Keratinocyte (primary cell): ENCODE measurements around the gene TMIGD2. TPM values are rescaled to one million over a fixed set of nuclear protein-coding genes. Genes with fewer than 3 reads are reported as not detected.

ENCODE experiments used
- DNase-seq: peaks from one replicate; pipeline ENCODE4 v3.0.0-alpha.2; 2011; ENCODE audit warnings: low read depth, missing footprints, low spot score
- FAIRE-seq: peaks from 2 replicates; lab custom pipeline; 2011; peaks lifted over from hg19 to GRCh38; lab: Jason Lieb, UNC
- H2AFZ ChIP-seq: 2 replicates; pipeline ENCODE4 v1.6.0; 2012; ENCODE audit warnings: low read length, control low read depth, inconsistent platforms; ENCODE audit not compliant: control insufficient read depth
- H3K27ac ChIP-seq: 2 replicates; pipeline ENCODE4 v1.5.1; 2011; ENCODE audit warnings: low read length; ENCODE audit not compliant: control insufficient read depth, insufficient read depth
- H3K27me3 ChIP-seq: 3 replicates; pipeline ENCODE4 v1.6.0; 2011; ENCODE audit warnings: low read length; ENCODE audit not compliant: control insufficient read depth, insufficient read depth; ENCODE audit errors: extremely low read depth
- H3K36me3 ChIP-seq, 2 experiments: 2 replicates in 1 of 2; 3 replicates in 1 of 2; pipeline ENCODE4 v1.5.1; 2011; ENCODE audit warnings: low read length in 2 of 2, mild to moderate bottlenecking in 1 of 2; ENCODE audit not compliant: control insufficient read depth in 2 of 2, insufficient read depth in 2 of 2; ENCODE audit errors: extremely low read depth in 1 of 2
- H3K4me1 ChIP-seq: 3 replicates; pipeline ENCODE4 v1.5.1; 2011; ENCODE audit warnings: low read length; ENCODE audit not compliant: control insufficient read depth, insufficient read depth; ENCODE audit errors: extremely low read depth
- H3K4me2 ChIP-seq: 3 replicates; pipeline ENCODE4 v1.6.0; 2011; ENCODE audit warnings: low read depth, low read length; ENCODE audit not compliant: control insufficient read depth, insufficient read depth; ENCODE audit errors: extremely low read depth
- H3K4me3 ChIP-seq, 3 experiments: fragments of 200-600 bp in 1 of 3; sonication (generic) in 1 of 3; 2 replicates in 2 of 3; 3 replicates in 1 of 3; pipeline ENCODE4 v1.5.1; 2011 to 2016; ENCODE audit warnings: low read length in 3 of 3, mild to moderate bottlenecking in 3 of 3, control low read depth in 2 of 3, inconsistent platforms in 1 of 3, low read depth in 1 of 3, mixed read lengths in 1 of 3, mixed run types in 1 of 3, moderate library complexity in 1 of 3; ENCODE audit not compliant: control insufficient read depth in 2 of 3, insufficient read depth in 2 of 3; ENCODE audit errors: extremely low read depth in 1 of 3
- H3K79me2 ChIP-seq: 2 replicates; pipeline ENCODE4 v1.6.0; 2012; ENCODE audit warnings: low read length; ENCODE audit not compliant: control insufficient read depth, insufficient read depth
- H3K9ac ChIP-seq: 3 replicates; pipeline ENCODE4 v1.6.0; 2011; ENCODE audit warnings: low read length; ENCODE audit not compliant: control insufficient read depth, insufficient read depth; ENCODE audit errors: extremely low read depth
- H3K9me1 ChIP-seq: 3 replicates; pipeline ENCODE4 v1.6.0; 2011; ENCODE audit warnings: low read length; ENCODE audit not compliant: control insufficient read depth, insufficient read depth; ENCODE audit errors: extremely low read depth
- H3K9me3 ChIP-seq: 2 replicates; pipeline ENCODE4 v1.5.1; 2012; ENCODE audit warnings: low read depth, low read length; ENCODE audit not compliant: control insufficient read depth
- H4K20me1 ChIP-seq: 3 replicates; pipeline ENCODE4 v1.6.0; 2011; ENCODE audit warnings: low read length; ENCODE audit not compliant: control insufficient read depth, insufficient read depth; ENCODE audit errors: extremely low read depth
- EZH2 ChIP-seq: IDR thresholded peaks from one replicate; pipeline ENCODE4 v1.6.1; 2012; ENCODE audit warnings: inconsistent platforms, mild to moderate bottlenecking, low read length, moderate library complexity
- dilution Hi-C: fragments of 300-500 bp; cut with MboI; formaldehyde crosslinking; loops from one replicate; pipeline ENCODE4 v1.7.0; 2020; ENCODE audit warnings: low sequenced_read_pairs; ENCODE audit not compliant: extremely low pct_ligation_motif_present
- polyA plus RNA-seq, 5 experiments: library from polyadenylated mRNA; depleted of rRNA in 3 of 5; stranded (reverse) in 3 of 5; stranded (forward) in 1 of 5; unstranded in 1 of 5; fragments of >200 nt; gene quantifications; 1 replicate in 1 of 5; 2 replicates in 3 of 5; 3 replicates in 1 of 5; pipeline versions ENCODE4 v1.2.1 to v1.2.3, GENCODE V29; 2011 to 2012; ENCODE audit warnings: missing spikeins in 2 of 5, low read depth in 1 of 5, low replicate concordance in 1 of 5
- TF ChIP-seq, protein P1 (sequence below), 3 experiments: IDR thresholded peaks in 1 of 3; conservative IDR thresholded peaks in 1 of 3; optimal IDR thresholded peaks in 1 of 3; 2 replicates in 2 of 3; 3 replicates in 1 of 3; pipeline versions ENCODE3 to v1.5.1; 2011; ENCODE audit warnings: low read length in 3 of 3, mild to moderate bottlenecking in 3 of 3, moderate library complexity in 2 of 3, control low read depth in 1 of 3, inconsistent platforms in 1 of 3; ENCODE audit not compliant: insufficient read depth in 2 of 3; ENCODE audit errors: extremely low read depth in 1 of 3

The TMIGD2 gene
- polyA plus RNA-seq, 1 donor (not counting 4 experiments of a cell fraction or from before 2014, with no cell fraction given): not detected

DNA sequence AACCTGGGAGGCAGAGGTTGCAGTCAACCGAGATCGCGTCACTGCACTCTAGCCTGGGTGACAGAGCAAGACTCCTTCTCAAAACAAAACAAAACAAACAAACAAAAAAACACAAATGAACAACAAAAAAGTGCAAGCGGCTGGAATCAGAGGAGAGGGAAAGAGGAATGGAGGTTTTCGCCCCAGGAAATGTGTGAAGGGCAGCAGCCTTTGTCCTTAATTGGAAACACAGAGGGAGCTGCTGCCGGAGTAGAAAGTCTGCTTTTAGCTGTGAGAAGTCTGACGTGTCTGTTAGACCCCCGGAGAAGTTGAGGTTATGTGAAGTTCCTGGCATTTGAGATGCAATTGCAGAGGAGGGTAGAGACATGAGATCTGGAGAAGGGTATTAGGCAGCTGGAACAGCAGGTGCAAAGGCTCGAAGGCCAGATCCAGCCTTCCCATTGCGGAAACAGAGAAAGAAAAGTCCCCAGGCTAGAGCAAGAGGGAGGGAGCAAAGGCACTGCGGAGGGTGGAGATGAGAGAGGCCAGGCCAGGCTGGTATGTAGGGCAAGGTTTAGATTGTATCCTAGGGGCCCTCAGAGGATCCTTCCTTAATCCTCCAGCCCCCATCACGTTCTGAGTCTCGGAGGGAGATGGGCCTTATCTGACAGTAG lies 473 bp downstream of the TMIGD2 start:
- H3K4me1 ChIP-seq: no peaks in the 10 kb centered on the region
- H3K9me3 ChIP-seq: no peaks in the 10 kb centered on the region
- H3K79me2 ChIP-seq: no peaks in the 10 kb centered on the region
- H3K27ac ChIP-seq: no peak overlapping the region
- FAIRE-seq: no peak
- no peak overlapping the region for H2AFZ ChIP-seq
- H3K27me3 ChIP-seq: peaks cover under 1% of the 10 kb centered on the region
- H3K9me1 ChIP-seq: no peaks in the 10 kb centered on the region
- dilution Hi-C loops: no loop called here
- TF ChIP-seq EZH2: no peak
- TF ChIP-seq, protein P1, sequence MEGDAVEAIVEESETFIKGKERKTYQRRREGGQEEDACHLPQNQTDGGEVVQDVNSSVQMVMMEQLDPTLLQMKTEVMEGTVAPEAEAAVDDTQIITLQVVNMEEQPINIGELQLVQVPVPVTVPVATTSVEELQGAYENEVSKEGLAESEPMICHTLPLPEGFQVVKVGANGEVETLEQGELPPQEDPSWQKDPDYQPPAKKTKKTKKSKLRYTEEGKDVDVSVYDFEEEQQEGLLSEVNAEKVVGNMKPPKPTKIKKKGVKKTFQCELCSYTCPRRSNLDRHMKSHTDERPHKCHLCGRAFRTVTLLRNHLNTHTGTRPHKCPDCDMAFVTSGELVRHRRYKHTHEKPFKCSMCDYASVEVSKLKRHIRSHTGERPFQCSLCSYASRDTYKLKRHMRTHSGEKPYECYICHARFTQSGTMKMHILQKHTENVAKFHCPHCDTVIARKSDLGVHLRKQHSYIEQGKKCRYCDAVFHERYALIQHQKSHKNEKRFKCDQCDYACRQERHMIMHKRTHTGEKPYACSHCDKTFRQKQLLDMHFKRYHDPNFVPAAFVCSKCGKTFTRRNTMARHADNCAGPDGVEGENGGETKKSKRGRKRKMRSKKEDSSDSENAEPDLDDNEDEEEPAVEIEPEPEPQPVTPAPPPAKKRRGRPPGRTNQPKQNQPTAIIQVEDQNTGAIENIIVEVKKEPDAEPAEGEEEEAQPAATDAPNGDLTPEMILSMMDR (optimal IDR thresholded peaks at IDR 0.05 in 1 of 3, IDR thresholded peaks at IDR 0.05 in 1 of 3, conservative IDR thresholded peaks at IDR 0.05 in 1 of 3; ENCODE audit: extremely low read depth in 1 of 3, insufficient read depth in 2 of 3, low read length in 3 of 3): no peak
- H3K9ac ChIP-seq: no peak overlapping the region
- no peak overlapping the region for H3K4me2 ChIP-seq
- DNase-seq: no peak
- H4K20me1 ChIP-seq: no peaks in the 10 kb centered on the region
- no peak overlapping the region for H3K4me3 ChIP-seq
- no peaks in the 10 kb centered on the region for H3K36me3 ChIP-seq

- TF ChIP-seq EZH2: no peak
- TF ChIP-seq, protein P1 (optimal IDR thresholded peaks at IDR 0.05 in 1 of 3, IDR thresholded peaks at IDR 0.05 in 1 of 3, conservative IDR thresholded peaks at IDR 0.05 in 1 of 3; ENCODE audit: extremely low read depth in 1 of 3, insufficient read depth in 2 of 3, low read length in 3 of 3): no peak
- H3K4me2 ChIP-seq: no peak overlapping the region
- no peaks in the 10 kb centered on the region for H3K9me1 ChIP-seq
- no peaks in the 10 kb centered on the region for H3K9me3 ChIP-seq
- H2AFZ ChIP-seq: no peak overlapping the region
- peaks cover 6% of the 10 kb centered on the region for H3K27me3 ChIP-seq
- no peaks in the 10 kb centered on the region for H4K20me1 ChIP-seq
- no peak overlapping the region for H3K4me3 ChIP-seq
- H3K36me3 ChIP-seq: no peaks in the 10 kb centered on the region
- no peak overlapping the region for H3K9ac ChIP-seq
- dilution Hi-C loops: no loop called here
- DNase-seq (no peak), FAIRE-seq (no peak)
- H3K27ac ChIP-seq: no peak overlapping the region
- H3K4me1 ChIP-seq: no peaks in the 10 kb centered on the region
- no peaks in the 10 kb centered on the region for H3K79me2 ChIP-seq
Observed at GRCh38 chr19:4300589-4300988, 1.6 kb downstream of the TMIGD2 start.
